ENCODE results near the gene LRRFIP2. TPM values are rescaled to one million over a fixed set of nuclear protein-coding genes. Genes with fewer than 3 reads are reported as not detected.
A peak's percentile ranks its signal among the peaks of the same experiment; 100 is the strongest.

Gene LRRFIP2
- total and polyA plus RNA-seq, 2 experiments from 2014 or later = 77.6 to 77.7 TPM

DNA sequence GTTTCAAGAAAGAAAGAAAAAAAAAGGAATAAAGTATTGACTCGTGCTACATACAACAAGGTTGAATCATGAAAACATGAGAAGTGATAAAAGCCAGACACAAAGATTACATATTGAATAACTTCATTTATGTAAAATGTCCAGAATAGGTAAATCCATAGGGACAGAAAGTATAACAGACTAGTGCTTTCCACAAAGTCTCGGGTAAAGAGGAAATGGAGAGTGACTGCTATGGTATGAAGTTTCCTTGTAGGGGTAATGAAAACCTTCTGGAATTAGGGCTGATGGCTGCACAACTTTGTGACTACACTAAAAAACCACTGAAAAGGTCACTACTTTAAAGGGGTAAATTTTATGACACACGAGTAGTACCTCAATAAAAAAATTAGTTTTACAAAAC, 13.0 kb downstream of the LRRFIP2 start:
- Histone ChIP-seq H3K9me3 (ENCODE audit: low read depth) (no peaks in the 10 kb centered on the region), H3K4me1 (ENCODE audit: insufficient read depth) (peaks cover 42% of the 10 kb centered on the region), H3F3A (ENCODE audit: insufficient read depth) (peaks cover 57% of the 10 kb centered on the region), H3K27me3 (replicated peaks; ENCODE audit: insufficient read depth) (no peaks in the 10 kb centered on the region), H3K9me2 (ENCODE audit: insufficient read depth) (no peaks in the 10 kb centered on the region), H4K20me1 (ENCODE audit: insufficient read depth) (no peaks in the 10 kb centered on the region), H3K27ac (peak overlapping the region; percentile 85), H3K36me3 (ENCODE audit: low read depth) (peaks cover 9% of the 10 kb centered on the region; the same call in 1 of the 2 replicates), H3K4me2 (ENCODE audit: unreplicated experiment) (peak overlapping the region; percentile 15), H3K4me3 (no peak overlapping the region), H3K79me2 (ENCODE audit: insufficient read depth) (peaks cover 96% of the 10 kb centered on the region), H2AFZ (no peak overlapping the region), H3K9ac (0 out of 2 replicates have a peak overlapping the region, but pooled peaks have one; percentile 2)
- 45 to 47% methylated on average over 3 of the region's 3 CpGs for WGBS, 2 experiments (ENCODE audit: low coverage in 1 of 2, low lambda C conversion rate in 2 of 2, missing lambda C conversion rate in 2 of 2)
- DNase-seq = peak; percentile 61
- no peak for TF ChIP-seq EZH2phosphoT487 (IDR thresholded peaks at IDR 0.05; ENCODE audit: insufficient read depth, low read depth)
- TF ChIP-seq EZH2 (IDR thresholded peaks at IDR 0.05; ENCODE audit: insufficient read depth, poor library complexity, severe bottlenecking) = no peak
- in situ Hi-C loops (cut with MboI) = no loop called here

DNA sequence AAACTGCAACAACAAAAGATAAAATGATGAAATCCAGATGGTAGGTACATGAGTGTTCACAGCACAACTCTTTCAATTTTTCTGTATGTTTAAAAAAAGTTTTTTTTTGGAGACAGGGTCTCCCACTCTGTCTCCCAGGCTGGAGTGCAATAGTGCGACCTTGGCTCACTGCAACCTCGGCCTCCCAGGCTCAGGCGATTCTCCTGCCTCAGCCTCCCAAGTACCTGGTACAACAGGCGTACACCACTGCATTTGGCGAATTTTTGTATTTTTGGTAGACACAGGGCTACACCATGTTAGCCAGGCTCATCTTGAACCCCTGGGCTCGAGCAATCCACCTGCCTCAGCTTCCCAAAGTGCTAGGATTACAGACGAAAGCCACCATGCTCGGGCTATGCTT, 18.6 kb downstream of the LRRFIP2 start:
- no peaks in the 10 kb centered on the region for H3K9me2 ChIP-seq (ENCODE audit: insufficient read depth)
- H3K4me2 ChIP-seq (ENCODE audit: unreplicated experiment) = no peak overlapping the region
- H3K36me3 ChIP-seq (ENCODE audit: low read depth) = peaks cover 20% of the 10 kb centered on the region; the same call in 1 of the 2 replicates
- no peaks in the 10 kb centered on the region for H3K27me3 ChIP-seq (replicated peaks; ENCODE audit: insufficient read depth)
- H3K9ac ChIP-seq = no peak overlapping the region
- peaks cover 18% of the 10 kb centered on the region for H3F3A ChIP-seq (ENCODE audit: insufficient read depth)
- peaks cover 9% of the 10 kb centered on the region for H3K4me1 ChIP-seq (ENCODE audit: insufficient read depth)
- H2AFZ ChIP-seq = no peak overlapping the region
- in situ Hi-C loops (cut with MboI) = no loop called here
- no peaks in the 10 kb centered on the region for H3K9me3 ChIP-seq (ENCODE audit: low read depth)
- DNase-seq = no peak
- WGBS, 2 experiments (ENCODE audit: low coverage in 1 of 2, low lambda C conversion rate in 2 of 2, missing lambda C conversion rate in 2 of 2) = 91 to 93% methylated on average over 8 of the region's 8 CpGs
- no peaks in the 10 kb centered on the region for H4K20me1 ChIP-seq (ENCODE audit: insufficient read depth)
- H3K79me2 ChIP-seq (ENCODE audit: insufficient read depth) = peaks cover 100% of the 10 kb centered on the region
- TF ChIP-seq EZH2phosphoT487 (IDR thresholded peaks at IDR 0.05; ENCODE audit: insufficient read depth, low read depth) = no peak
- TF ChIP-seq EZH2 (IDR thresholded peaks at IDR 0.05; ENCODE audit: insufficient read depth, poor library complexity, severe bottlenecking) = no peak
- H3K27ac ChIP-seq = no peak overlapping the region
- no peak overlapping the region for H3K4me3 ChIP-seq

DNA sequence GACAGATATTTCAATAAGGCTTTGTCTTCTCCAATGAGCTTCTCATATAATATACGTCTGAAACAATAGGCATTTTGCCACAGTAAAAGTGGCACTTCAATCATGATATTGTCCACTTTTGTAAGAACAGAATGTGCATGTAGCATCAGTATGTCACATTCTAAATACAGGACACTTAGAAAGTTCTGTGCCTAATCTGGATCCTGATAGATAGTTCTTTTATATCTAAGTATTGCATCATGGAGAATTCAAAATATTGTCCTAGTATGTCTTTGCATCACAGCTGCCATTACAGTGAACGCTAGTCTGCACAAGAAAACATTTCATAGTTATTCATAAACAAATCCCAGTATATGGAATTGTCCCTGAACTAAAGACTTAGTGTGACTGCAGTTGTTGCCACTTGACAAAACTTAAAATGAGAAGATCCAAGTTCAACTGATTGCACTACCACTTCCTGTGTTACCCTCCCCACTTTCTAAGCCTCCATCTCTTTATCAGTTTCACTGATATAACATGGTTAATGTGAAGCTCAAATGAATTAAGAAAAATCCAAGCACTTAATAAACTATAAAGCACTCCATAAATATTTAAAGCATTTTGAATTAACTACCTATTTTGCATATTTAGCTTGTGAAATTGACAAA, 19.6 kb downstream of the LRRFIP2 start:
- no peak overlapping the region for H3K4me3 ChIP-seq
- no peaks in the 10 kb centered on the region for H3K27me3 ChIP-seq (replicated peaks; ENCODE audit: insufficient read depth)
- no peak for TF ChIP-seq EZH2 (IDR thresholded peaks at IDR 0.05; ENCODE audit: insufficient read depth, poor library complexity, severe bottlenecking)
- no peak for TF ChIP-seq EZH2phosphoT487 (IDR thresholded peaks at IDR 0.05; ENCODE audit: insufficient read depth, low read depth)
- H3F3A ChIP-seq (ENCODE audit: insufficient read depth) = peaks cover 10% of the 10 kb centered on the region; the same call in 1 of the 2 replicates
- no peak overlapping the region for H2AFZ ChIP-seq
- peaks cover 13% of the 10 kb centered on the region; the same call in 1 of the 2 replicates for H3K36me3 ChIP-seq (ENCODE audit: low read depth)
- no peak overlapping the region for H3K4me2 ChIP-seq (ENCODE audit: unreplicated experiment)
- H3K27ac ChIP-seq = no peak overlapping the region
- no peaks in the 10 kb centered on the region for H3K9me3 ChIP-seq (ENCODE audit: low read depth)
- H3K4me1 ChIP-seq (ENCODE audit: insufficient read depth) = peaks cover 6% of the 10 kb centered on the region
- in situ Hi-C loops (cut with MboI) = no loop called here
- no peak overlapping the region for H3K9ac ChIP-seq
- no peak for DNase-seq
- 85% methylated on average over 2 of the region's 2 CpGs for WGBS, 2 experiments (ENCODE audit: low coverage in 1 of 2, low lambda C conversion rate in 2 of 2, missing lambda C conversion rate in 2 of 2)
- no peaks in the 10 kb centered on the region for H3K9me2 ChIP-seq (ENCODE audit: insufficient read depth)
- no peaks in the 10 kb centered on the region for H4K20me1 ChIP-seq (ENCODE audit: insufficient read depth)
- peaks cover 100% of the 10 kb centered on the region for H3K79me2 ChIP-seq (ENCODE audit: insufficient read depth)

DNA sequence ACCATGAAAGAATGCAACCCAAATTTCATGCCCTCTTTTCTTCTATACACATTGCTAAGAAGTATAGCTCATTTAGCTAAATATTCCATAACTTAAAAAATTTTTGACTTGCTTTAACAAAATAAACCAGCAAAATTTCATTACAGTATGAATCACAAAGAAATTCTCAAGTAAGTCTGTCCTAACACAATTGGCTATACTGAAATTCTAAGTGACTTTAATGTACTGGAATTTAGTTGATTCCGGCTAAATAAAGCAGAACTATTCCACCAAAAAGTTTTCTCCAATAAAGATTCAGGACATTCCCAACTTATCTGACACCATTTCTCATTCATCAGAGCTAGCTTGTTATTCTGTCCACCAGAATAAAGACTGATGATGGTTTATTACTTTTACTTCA, 23.8 kb downstream of the LRRFIP2 start:
- WGBS, 2 experiments (ENCODE audit: low coverage in 1 of 2, low lambda C conversion rate in 2 of 2, missing lambda C conversion rate in 2 of 2) = 94 to 100% methylated on average over 1 of the region's 1 CpG
- peaks cover 6% of the 10 kb centered on the region for H3K4me1 ChIP-seq (ENCODE audit: insufficient read depth)
- H3K27me3 ChIP-seq (replicated peaks; ENCODE audit: insufficient read depth) = no peaks in the 10 kb centered on the region
- H3K36me3 ChIP-seq (ENCODE audit: low read depth) = peaks cover 40% of the 10 kb centered on the region
- peaks cover 100% of the 10 kb centered on the region for H3K79me2 ChIP-seq (ENCODE audit: insufficient read depth)
- no peak overlapping the region for H3K4me2 ChIP-seq (ENCODE audit: unreplicated experiment)
- H3F3A ChIP-seq (ENCODE audit: insufficient read depth) = peaks cover 4% of the 10 kb centered on the region; the same call in 1 of the 2 replicates
- no peak overlapping the region for H3K9ac ChIP-seq
- no peak for DNase-seq
- H4K20me1 ChIP-seq (ENCODE audit: insufficient read depth) = no peaks in the 10 kb centered on the region
- H3K9me2 ChIP-seq (ENCODE audit: insufficient read depth) = no peaks in the 10 kb centered on the region
- H2AFZ ChIP-seq = no peak overlapping the region
- no peaks in the 10 kb centered on the region for H3K9me3 ChIP-seq (ENCODE audit: low read depth)
- TF ChIP-seq EZH2 (IDR thresholded peaks at IDR 0.05; ENCODE audit: insufficient read depth, poor library complexity, severe bottlenecking) = no peak
- TF ChIP-seq EZH2phosphoT487 (IDR thresholded peaks at IDR 0.05; ENCODE audit: insufficient read depth, low read depth) = no peak
- no peak overlapping the region for H3K27ac ChIP-seq
- in situ Hi-C loops (cut with MboI) = no loop called here
- no peak overlapping the region for H3K4me3 ChIP-seq

All from GM23248 (cell line).